Medulla oblongata (tissue), 1 donor: ENCODE data around the gene RBM17.
"Not testable (repeated sequence)": the region's sequence is repeated elsewhere in the genome, so short reads cannot be mapped to it uniquely, and the experiment has no call there.

Experiments used
- DNase-seq: peaks from one replicate; pipeline ENCODE4 v3.0.0-alpha.2; 2015; ENCODE audit errors: extremely low spot score

Gene RBM17

DNA sequence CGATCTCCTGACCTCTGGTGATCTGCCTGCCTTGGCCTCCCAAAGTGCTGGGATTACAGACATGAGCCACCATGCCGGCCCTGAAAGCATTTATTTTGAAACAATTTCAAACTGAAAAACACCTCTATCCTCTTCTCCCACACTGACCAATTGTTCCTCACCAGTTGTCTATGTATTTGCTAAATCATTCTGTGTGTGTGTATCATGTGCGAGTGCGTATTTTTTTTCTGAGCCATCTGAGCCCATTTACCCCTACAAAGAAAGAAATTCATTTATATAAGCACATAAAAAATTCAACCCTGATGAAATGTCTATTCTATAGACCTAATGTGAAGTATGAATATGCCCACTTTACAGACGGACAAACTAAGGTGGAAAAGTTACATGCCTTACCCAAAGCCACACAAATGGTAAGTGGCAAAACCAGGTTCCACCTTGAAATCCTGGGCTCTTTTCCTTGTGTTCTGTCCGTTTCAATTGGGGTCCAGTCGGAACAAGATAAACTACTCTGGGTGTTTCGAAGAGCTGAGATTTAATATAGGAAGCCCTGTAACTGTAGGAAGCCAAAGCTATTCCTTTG lies 46.8 kb downstream of the RBM17 start:
- no peak for DNase-seq

DNA sequence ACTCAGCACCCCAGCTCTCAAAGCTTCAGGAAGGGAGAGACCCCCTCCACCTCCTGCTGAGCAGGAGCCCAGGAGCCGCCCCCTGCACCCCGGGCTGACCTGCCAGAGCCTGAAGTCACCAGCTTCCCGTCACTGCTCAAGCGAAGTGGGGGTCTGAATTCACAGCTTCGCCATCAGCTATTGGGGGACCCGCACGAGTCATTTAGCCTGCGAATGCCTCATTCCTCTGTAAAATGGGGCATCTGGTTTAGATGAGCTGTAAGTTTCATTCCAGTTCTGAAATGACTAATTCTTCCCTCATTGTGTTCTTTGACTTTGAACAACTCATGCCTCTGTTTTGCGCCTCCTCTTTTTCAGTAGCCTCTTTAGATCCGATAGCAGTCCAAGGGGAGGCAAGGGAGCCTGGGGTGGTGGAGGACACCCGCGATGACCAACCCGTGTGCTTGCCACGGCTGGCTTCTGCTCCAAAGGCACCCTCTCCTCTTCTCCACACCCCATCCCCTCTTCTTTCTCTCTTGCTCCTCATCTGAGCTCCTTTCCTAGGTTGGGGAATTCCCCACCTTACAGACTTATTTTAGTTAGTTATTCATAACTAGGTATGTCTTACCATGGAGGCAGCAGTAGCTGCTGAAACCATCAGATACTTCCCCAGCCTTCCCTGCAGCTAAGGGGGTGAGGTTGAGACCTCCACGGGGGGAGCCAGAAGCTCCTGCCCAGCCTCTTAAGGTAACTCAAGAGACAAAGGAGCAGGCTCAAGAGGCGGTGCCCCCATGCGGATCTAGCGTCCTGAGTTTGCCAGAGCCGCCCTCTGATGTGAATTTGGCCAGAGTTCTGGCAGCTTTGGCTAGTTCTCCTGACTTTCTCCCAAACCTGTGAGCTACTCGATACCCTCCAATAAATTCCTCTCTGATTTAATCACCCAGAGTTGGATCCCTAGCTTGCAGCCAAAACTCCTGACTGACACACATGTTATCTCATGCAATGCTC lies 47.7 kb downstream of the RBM17 start:
- DNase-seq, result no peak

GRCh38 chr10:6138456-6138855 lies 49.6 kb downstream of the RBM17 start:
- DNase-seq, result no peak

DNA sequence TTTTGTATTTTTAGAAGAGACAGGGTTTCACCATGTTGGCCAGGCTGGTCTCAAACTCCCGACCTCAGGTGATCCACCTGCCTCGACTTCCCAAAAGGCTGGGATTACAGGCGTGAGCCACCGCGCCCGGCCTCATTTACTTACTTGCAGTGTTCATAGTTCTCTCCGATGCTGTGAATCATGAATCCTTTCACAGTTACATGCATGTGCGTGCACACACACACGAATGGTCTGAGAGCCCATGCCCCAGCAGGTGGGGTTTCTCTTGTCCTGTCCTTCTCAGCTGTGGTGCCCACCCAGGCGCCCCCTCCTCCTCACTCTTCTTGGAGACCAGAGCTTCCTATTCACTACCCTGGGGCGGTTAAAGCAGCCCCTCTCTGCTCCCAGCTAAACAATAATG lies 50.6 kb downstream of the RBM17 start:
- DNase-seq, result no peak

DNA sequence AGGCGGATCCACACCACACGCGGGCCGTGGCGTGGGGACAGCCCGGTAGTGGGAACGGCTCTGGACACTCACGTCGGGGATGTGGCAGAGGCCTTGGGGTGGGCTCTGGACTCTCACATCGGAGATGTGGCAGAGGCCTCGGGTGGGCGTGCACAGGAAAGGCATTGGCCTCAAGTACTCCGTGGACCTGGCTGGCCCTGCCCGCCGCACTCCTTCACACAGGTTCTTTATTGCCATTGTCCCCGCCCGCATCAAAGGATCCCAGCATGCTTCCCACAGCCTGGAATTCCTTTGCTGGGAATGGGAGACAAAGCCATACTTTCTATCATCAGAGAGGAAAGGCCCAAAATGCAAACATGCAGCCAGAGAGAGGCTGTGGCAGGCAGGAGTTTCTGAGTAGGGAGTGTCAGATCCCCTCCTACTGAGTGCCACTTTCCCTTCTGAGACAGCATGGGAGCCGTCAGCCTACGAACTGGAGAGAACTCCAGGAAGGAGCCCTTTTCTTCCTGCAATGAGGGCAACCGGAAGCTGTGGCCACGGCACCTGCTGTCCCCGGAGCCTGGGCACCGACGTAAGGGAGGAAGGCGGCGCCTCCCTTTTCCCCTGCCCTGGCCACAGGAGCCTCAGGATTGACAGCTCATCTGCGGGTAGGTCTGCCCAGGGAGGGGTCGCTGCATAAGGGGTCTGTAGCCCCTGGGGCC lies 51.5 kb downstream of the RBM17 start:
- DNase-seq, result no peak

DNA sequence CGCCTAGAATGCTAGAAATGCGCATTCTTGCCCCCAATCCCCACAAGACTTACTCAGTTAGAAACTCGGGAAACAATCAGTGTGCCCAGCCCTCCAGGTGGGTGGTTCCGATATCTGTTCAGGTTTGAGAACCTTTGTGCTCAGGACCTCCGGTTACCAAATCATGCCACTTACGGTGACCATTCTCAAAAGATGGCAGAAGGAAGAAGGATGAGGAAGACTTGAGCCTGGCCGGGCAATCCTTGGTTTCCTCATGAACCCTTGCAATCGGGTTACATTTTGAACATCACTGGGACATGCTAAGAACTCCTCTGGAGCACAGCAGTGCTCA lies 52.1 kb downstream of the RBM17 start:
- no peak for DNase-seq

- peak; percentile 73 for DNase-seq
Measured at GRCh38 chr10:6141296-6142151, 52.7 kb downstream of the RBM17 start.

DNA sequence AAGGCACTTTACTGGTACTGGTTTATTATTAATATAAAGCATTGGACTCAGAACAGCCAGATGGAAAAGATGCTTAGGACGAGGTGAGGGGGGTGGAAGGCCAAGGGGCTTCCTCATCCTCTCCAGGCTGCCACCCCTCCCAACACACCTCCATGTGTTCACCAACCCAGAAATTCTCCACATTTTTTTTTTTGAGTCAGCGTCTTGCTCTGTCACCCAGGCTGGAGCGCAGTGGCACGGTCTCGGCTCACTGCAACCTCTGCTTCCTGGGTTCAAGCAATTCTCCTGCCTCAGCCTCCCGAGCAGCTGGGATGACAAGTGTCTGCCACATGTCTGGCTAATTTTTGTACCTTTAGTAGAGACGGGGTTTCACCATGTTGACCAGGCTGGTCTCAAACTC lies 53.4 kb downstream of the RBM17 start:
- DNase-seq, result not testable (repeated sequence)

DNA sequence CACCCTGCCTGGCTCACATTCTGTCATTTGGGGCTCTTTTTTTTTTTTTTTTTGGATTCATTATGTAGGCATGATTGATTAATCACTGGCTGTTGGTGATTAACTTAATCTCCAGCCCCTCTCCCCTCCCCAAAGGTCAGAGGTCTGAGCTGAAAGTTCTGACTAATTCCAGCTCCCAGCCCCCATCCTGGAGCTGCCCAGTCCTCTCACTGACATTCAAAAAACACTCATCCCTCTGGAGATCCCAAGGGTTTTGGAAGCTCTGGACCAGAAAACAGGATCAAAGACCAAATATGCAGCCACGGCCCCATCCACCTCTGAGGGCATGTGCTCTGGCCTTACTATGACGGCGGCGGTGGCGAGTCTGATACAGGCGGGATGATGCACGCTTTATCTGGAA lies 53.8 kb downstream of the RBM17 start:
- no peak for DNase-seq

GRCh38 chr10:6143181-6143580 lies 54.3 kb downstream of the RBM17 start:
- DNase-seq, result no peak

DNA sequence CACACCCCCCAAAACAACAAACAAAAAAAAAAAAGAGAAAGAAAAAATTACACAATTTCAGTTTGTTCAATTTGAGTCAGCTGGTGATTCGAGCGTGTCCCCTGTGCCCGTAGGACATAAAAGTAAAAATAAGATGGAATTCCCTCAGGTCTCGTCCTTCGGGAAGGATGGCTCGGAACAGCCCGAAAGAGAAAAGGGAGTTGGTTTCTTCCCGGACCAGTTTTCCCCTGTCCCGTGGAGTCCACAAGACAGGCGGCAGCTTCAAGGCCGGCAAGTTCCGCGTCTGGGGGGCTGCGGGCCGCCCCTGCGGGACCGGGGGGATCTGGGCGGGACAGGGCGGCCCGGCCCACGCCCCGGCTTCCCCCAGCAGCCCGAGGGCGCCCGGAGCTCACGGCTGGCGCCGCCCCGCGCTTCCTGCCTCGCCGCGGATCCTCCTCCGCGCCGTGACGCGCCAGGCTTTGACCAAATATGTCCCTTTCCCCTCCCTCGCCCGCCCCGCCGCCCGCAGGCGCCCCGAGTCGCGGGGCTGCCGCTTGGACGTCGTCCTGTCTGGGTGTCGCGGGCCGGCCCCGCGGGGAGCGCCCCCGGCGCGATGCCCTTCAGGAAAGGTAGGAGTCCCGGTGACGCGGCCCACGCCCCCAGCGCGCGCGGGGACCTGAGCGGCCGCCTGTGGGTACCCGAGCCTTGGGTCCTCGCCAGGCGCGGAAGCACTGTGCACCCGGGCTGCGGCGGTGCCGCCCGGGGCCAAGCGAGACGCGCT lies 55.8 kb downstream of the RBM17 start:
- peak; percentile 86 for DNase-seq

DNA sequence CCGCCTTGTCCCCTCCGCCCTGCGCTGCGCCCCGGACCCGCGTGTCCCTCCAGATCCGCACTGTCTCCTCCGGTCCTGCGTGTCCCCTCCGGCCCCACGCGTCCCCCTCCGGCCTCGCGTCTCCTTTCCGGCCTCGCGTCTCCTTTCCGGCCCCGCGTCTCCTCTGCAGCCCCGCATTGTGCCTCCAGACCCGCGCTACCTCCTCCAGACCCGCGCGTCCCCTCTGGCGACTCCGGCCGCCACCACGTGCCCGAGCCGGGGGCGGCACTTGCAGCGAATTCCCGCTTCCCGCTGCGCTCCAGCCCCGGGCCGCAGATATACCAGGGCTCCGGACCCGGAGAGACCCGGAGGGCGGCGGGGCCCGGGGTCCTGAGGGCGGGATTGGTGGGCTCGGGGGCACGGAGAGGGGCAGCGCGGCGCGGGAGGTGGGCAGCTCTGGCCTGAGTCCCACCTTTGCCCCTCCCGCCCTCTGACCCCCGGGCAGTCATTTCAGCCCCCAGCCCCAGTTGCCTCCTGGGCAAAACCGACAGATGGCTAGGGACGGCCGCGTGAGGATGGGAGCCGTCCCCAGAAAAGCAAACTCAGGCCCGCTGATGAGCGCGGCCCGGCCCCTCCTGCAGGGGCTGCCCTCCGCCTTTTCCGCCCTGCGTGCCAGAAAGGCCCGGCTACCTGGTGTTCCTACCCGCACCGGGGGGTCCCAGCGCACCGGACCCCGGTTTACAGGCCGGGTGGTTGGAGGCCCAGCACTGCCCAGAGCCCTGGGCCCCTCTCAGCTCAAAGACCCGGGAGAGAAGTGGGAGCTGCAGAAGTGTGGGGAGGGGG lies 56.5 kb downstream of the RBM17 start:
- DNase-seq, result no peak

- no peak for DNase-seq
Measured at GRCh38 chr10:6146013-6146785, 57.4 kb downstream of the RBM17 start.

- DNase-seq, result no peak
Measured at GRCh38 chr10:6146921-6147320, 58.1 kb downstream of the RBM17 start.

GRCh38 chr10:6148251-6148701 lies 59.4 kb downstream of the RBM17 start:
- DNase-seq, result no peak

GRCh38 chr10:6148908-6149307 lies 60.1 kb downstream of the RBM17 start:
- DNase-seq, result no peak

DNA sequence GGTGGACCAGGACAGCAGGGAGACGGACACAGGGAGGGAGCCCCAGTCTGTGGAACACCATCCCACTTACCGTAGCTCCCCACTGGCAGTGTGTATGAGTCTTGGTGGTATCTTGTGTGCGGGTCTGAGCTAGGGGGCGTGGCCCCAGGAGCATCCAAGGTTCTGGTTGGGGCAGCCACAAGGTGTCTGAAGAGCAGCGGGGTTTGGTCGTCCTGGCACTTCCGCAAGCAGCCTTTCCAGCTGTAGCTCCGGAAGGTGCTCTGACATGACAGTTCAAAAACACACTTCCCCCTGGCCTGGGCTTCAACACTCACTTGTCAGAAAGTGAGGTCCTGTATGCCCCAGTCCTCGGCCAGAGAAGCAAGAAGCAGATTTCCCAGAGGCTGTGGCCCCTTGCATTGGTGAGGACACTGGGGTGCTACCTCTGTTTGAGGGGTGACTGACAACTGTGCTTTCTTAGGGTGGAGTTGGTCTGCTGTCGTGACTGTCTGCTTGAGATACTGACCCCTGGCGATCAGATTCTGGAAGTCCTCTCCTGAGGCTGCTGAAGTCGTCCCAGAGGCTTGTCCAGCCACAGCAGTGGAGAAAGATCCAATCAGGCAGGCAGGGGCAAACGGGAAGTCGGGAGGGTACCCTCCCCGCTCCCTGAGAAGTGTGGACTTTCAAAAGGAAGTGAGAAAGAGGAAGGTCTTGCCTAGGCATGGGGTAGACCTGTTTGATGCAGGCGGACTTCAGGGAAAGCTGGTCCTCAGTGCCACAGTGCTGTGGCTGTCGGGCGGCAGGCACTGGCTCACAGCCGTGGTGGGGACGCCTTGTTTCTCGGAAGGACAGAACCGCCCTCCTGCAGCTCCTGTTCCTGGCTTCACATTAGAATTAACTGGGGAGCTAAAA lies 62.5 kb downstream of the RBM17 start:
- peak; percentile 90 for DNase-seq

DNA sequence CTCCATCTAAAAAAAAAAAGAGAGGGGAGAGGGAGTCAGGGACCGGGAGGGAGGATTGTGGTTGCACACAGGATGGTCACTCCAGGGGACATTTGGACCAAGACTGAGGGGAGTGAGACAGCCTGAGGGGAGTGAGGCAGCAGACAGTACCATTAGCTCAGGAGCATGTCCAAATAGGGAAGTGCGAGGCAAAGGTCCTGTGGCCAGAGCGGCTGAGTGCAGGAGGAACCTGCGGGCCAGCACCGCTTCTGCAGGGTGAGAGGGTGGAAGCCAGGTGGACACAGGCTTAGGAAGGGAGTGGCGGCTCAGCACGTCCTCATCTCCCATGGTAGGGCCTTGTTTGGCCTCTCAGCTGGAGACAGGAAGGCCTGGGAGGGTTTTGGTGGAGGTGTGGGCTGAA lies 65.0 kb downstream of the RBM17 start:
- no peak for DNase-seq
